NCI-H524 (cell line): Measurements from ENCODE around the gene RPS6KA4.

ENCODE experiments used
- DNase-seq, 2 experiments: peaks; one replicate each; lab custom pipeline; 2025; lab: John Stamatoyannopoulos, UW

The RPS6KA4 gene

DNA sequence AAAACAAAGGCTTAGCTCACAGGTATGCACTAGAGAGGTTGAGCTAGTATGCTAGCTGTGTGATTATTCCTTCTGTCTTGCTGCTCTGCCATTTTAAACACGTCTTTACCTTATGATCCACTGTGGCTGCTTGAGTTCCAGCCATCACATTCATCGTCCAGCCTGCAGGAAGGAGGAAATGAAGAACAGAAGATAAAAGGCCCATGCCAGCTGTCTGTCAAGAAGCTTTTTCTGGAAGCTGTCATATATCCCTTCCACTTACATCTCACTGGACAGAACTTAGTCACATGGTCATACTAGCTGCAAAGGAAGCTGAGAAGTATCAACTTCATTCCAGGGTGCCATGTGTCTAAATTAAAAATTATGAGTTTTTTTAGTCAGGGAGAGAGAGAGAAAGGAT, 31.6 kb upstream of the RPS6KA4 start:
- no peak for DNase-seq

DNA sequence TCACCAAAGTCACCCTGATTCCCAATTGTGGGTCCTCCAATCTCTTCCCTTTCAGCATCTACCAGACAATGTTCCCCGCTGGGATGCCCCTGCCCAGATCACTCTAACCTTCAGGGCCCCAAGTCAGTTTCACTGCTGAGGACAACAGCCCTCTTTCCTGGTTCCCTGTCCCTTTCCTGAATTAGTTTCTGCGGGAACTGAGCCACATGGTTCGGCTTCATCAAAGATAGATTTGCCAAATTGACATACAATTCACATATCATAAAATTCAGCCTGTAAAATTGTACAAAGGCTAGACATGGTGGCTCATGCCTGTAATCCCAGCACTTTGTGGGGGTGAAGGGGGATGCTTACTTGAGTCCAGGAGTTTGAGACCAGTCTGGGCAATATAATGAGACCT, 31.0 kb upstream of the RPS6KA4 start:
- no peak for DNase-seq

DNA sequence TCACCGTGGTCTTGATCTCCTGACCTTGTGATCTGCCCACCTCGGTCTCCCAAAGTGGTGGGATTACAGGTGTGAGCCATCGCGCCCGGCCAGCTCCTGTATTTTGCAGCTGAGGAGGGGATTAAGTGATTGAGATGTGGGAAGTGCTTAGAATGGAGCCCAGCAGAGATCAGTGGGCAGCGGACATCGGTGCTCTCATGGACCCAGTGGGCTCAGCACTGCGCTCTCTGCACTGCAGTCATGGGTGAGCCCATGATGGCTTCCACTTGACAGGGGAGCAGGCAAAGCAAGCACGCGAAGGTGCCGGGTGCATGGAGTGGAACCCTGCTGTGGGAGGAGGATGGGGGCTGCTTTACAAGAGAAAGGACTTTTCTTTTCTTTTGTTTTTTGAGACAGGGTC, 28.1 kb upstream of the RPS6KA4 start:
- DNase-seq, result no peak

DNA sequence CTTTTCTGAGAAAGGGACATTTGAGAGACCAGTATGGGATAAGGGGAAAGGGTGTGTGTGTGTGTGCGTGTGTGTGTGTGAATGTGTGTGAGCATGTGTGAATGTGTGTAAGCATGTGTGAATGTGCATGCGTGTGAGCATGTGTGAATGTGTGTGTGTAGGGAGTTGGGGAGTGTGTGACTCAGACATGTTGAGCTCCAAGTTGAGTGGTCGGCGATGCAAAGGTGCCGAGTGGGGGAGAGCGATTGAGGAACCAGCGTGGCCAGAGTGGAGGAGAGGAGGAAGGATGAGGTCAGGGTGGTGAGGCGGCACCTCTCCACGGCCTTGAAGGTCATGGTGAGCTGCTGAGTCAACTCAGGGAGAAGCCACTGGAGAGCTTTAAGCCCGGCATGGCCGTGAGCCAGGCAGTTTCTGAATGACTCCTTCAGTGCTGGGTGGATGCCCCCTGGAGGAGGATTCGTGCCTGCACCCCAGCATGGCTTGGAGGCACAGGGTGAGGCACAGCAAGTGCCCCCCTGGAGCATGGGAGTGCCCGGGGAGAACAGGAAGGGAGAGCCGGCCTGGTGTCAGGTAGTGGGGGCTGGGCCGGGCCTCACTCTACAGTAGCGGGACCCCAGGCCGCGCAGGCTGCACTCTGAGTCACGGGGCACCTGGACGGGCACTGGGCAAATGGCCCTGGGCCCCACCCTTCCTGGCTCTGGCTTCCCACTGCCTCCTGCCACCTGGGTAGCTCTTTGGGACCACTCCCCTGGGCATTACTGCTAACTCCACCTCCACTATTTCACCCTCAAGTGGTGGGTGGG, 27.2 kb upstream of the RPS6KA4 start:
- peak; percentile 57 to 67 for DNase-seq

- no peak for DNase-seq
Observed at GRCh38 chr11:64333556-64333955, 25.4 kb upstream of the RPS6KA4 start.

DNA sequence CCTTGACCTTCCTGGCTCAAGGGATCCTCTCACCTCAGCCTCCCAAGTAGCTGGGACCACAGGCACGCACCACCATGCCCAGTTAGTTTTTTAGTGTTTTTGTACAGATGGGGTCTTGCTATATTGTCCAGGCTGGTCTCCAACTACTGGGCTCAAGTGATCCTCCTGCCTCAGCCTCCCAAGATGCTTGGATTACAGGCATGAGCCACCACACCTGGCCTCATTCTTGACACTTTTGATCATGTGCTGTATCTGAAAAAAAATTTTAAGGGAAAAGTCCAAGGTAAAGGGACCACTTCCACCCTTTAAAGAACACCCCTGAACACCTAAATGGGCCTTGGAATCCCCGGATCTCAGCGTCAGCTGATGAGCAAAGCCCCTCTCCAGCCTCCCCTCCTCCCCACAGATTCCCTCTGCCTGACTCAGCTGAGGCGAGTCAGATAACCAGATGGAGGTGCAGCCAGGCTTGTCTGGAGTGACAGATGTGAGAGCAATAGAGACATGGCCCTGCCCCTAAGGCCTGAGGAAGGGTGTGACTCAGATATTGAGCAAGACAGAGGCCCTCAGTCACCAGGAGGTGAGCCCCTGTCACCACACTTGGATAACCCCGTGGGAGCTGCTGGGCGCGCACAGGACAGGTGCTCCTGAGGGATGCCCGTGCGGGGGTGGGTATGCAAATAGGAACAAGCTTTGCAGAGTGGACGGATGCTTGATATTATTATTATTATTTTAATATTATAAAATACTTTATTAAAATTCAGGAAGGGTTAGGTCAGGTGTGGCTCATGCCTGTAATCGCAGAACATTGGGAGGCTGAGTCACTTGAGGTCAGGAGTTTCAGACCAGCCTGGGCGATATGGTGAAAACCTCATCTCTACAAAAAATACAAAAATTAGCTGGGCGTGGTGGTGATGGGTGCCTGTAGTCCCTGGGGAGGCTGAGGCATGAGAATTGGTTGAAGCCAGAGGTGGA, 23.9 kb upstream of the RPS6KA4 start:
- DNase-seq, result peak; percentile 95 to 98

DNA sequence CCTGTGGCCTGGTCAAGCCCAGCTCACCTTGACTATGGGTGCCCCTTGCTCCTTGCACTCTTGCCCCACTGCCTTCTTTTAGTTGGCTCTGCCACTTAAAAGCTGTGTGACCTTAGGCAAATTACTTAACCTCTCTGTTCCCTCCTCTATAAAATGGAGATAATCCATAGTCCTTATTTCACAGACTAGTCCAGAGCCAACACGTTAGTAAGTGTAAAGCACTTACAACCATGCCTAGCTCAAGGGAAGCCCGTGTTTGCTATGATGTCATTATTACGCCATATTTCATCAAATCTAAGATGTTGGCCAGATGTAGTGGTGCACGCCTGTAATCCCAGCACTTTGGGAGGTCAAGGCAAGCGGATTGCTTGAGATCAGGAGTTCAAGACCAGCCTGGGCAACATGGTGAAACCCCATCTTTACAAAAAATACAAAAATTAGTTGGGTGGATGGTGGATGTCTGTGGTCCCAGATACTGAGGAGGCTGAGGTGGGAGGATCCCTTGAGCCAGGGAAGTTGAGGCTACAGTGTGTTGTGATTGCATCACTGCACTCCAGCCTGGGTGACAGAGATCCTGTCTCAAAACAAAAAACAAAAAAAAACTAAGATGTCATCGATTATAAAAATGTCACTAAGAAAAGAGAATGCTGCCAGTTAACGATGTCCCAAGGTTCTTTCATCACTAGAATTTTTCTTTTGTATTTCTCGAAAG, 21.3 kb upstream of the RPS6KA4 start:
- DNase-seq, result no peak

DNA sequence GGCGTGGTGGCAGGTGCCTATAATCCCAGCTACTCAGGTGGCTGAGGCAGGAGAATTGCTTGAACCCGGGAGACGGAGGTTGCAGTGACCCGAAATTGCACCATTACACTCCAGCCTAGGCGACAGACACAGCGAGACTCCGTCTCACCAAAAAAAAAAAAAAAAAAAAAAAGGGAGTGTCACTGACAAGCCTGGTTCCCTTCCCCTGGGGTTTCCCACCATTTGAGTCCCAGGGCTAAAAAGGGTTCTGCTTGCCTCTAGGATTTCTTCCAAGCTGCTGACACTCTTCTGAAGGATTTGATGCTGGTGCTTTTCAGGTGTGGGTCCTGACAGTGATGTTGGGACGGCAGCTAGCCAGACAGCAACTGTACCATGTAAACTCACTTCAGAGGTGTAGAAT, 20.2 kb upstream of the RPS6KA4 start:
- no peak for DNase-seq

DNA sequence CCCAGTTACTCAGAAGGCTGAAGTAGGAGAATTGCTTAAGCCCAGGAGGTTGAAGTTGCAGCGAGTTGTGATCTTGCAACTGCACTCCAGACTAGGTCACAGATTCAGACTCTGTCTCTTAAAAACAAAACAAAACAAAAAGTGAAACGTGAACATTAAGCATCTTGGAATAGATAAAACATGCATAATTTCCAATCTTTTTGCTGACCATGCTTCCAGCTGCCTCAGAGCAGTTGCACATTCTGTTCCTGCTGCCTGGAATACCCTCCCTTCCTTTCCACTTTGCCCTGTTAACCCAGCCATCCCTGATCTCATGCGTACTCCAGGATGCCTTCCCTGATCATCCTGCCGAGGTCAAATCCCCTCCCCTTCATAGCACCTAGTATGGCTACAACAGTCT, 19.7 kb upstream of the RPS6KA4 start:
- no peak for DNase-seq

- DNase-seq, result no peak
Observed at GRCh38 chr11:64339754-64340408, 19.1 kb upstream of the RPS6KA4 start, which contains the start of gene CCDC88B. Gene CCDC88B, plus strand, starts transcription at chr11:64340204. Its CDS starts 63 bp downstream, at chr11:64340267.

GRCh38 chr11:64340671-64341335, 18.2 kb upstream of the RPS6KA4 start:
- DNase-seq, result no peak

- DNase-seq, result no peak
Observed at GRCh38 chr11:64341429-64341828, 17.5 kb upstream of the RPS6KA4 start.

DNA sequence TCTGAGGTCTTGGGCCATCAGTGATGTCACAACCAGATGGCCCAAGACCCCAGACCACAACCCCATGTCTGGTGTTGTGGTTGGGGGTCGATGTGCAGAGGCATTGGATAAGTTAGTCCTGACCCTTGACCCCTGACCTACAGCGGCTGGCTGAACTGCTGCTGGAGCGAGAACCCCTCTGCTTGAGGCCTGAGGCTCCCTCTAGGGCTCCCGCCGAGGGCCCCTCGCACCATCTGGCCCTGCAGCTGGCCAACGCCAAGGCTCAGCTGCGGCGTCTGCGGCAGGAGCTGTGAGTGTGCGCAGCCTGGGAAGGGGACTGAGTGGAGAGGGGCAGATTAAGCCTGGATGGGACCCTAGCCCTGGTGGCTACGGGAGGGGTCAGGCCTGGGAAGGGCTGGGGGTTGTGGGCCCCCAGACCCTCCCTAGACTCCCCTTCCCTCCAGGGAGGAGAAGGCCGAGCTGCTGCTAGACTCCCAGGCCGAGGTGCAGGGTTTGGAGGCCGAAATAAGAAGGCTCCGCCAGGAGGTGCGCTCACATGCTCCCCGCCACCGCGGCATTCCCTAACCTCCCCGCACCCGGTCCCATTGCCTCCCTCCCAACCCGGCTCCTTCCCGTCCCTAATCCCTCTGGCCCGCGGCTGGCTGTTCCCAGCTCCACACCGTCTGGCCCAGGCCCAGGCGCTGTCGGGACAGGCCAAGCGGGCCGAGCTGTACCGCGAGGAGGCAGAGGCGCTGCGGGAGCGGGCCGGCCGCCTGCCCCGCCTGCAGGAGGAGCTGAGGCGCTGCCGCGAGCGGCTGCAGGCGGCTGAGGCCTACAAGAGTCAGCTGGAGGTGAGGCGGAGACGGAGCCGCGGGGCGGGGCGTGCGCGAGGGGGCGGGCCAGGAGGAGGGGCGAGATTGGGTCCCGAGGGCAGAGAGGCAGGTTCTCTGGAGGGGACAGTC, 16.8 kb upstream of the RPS6KA4 start:
- DNase-seq, result peak; percentile 84 to 92

DNA sequence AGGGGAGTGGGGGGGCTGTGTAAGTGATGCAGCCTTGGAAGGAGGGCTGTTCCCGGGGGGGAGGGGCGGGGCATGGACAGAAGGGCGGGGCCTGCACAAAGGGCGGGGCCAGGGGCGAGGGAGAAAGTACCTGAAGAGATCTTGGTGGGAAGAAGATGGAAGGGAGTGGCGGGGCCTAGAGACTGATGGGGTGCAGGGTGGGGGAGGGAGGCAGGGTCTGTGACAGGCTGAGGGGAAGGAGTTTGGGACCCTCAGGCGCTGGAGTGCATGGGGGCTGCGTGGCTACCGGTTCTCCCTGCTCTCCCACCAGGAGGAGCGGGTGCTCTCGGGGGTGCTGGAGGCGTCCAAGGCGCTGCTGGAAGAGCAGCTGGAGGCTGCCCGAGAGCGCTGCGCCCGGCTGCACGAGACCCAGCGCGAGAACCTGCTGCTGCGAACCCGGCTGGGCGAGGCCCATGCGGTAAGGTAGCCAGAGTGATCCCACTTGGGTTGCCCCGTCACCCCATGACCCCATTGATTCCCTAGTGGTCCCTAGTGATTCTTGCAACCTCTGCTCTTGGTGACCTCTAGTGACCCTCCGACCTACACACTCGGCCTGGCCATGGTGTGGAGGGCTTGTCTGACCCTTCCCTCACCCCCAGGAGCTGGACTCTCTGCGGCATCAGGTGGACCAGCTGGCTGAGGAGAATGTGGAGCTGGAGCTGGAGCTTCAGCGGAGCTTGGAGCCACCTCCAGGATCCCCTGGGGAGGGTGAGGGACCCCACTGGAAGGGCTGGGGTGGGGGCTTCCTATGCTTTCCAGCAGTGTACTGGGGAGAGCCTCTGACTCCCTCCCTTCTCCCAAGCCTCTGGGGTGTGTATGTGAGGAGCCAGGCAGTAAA, 15.9 kb upstream of the RPS6KA4 start:
- DNase-seq, result no peak

DNA sequence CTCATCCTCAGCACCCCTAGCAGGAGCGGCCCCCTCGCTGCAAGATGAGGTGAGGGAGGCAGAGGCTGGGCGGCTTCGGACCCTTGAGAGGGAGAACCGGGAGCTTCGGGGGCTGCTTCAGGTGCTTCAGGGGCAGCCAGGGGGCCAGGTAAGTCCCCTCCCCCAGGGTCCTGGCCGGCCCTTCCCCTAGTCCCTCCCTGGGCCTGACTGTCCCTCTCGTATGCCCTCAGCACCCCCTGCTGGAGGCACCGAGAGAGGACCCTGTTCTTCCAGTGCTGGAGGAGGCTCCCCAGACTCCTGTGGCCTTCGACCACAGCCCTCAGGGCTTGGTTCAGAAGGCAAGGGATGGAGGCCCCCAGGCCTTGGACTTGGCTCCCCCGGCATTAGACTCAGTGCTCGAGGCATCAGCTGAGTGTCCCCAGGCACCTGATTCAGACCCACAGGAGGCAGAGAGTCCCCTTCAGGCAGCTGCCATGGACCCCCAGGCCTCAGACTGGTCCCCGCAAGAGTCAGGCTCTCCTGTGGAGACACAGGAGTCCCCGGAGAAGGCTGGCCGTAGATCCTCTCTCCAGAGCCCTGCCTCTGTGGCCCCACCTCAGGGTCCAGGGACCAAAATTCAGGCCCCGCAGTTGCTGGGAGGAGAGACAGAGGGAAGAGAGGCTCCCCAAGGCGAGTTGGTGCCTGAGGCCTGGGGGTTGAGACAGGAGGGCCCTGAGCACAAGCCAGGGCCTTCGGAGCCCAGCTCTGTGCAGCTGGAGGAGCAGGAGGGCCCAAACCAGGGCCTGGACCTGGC, 15.0 kb upstream of the RPS6KA4 start:
- DNase-seq, result no peak

GRCh38 chr11:64344787-64345186, 14.2 kb upstream of the RPS6KA4 start:
- DNase-seq, result no peak

GRCh38 chr11:64347193-64347867, 11.6 kb upstream of the RPS6KA4 start:
- DNase-seq, result no peak
